ENCODE measurements around the gene BPHL. TPM values are rescaled to one million over a fixed set of nuclear protein-coding genes. Genes with fewer than 3 reads are reported as not detected.

The BPHL gene
- total and polyA plus RNA-seq, 10 of the 15 experiments (the other 5 are each of a cell fraction or from before 2014, with no cell fraction given): 8.0 to 17.8 (median 12.4) TPM

DNA sequence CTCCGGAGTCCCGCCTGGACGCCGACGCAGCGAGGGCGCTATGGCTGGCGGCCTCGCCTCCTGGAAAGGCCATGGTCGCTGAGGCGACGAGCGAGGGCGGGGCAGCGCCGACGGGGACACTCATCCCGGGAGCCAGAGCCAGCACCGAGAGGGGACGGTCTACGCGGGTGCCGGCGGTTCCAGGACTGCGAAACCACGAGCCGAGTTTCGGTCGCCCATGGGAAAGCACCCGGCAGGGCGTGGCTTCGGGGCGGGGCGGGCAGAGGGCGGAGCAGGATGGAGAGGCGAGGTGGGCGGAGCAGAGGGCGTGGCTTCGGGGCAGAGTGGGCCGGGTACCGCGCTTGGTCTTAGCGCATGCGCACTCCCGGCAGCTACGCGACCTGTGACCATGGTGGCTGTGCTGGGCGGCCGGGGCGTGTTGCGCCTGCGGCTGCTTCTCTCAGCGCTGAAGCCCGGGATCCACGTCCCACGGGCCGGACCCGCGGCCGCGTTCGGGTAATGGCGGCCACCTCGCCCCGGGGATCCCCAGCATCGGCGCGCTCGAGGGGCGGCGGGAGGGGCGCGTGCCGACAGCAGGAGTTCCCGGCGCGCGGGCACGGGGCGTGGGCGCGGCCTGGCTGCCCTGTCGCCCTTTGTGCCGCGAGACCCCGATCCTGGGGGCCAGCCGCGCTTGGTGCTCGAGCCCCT lies at the start of gene BPHL (continued):
- TF ChIP-seq, protein P1, sequence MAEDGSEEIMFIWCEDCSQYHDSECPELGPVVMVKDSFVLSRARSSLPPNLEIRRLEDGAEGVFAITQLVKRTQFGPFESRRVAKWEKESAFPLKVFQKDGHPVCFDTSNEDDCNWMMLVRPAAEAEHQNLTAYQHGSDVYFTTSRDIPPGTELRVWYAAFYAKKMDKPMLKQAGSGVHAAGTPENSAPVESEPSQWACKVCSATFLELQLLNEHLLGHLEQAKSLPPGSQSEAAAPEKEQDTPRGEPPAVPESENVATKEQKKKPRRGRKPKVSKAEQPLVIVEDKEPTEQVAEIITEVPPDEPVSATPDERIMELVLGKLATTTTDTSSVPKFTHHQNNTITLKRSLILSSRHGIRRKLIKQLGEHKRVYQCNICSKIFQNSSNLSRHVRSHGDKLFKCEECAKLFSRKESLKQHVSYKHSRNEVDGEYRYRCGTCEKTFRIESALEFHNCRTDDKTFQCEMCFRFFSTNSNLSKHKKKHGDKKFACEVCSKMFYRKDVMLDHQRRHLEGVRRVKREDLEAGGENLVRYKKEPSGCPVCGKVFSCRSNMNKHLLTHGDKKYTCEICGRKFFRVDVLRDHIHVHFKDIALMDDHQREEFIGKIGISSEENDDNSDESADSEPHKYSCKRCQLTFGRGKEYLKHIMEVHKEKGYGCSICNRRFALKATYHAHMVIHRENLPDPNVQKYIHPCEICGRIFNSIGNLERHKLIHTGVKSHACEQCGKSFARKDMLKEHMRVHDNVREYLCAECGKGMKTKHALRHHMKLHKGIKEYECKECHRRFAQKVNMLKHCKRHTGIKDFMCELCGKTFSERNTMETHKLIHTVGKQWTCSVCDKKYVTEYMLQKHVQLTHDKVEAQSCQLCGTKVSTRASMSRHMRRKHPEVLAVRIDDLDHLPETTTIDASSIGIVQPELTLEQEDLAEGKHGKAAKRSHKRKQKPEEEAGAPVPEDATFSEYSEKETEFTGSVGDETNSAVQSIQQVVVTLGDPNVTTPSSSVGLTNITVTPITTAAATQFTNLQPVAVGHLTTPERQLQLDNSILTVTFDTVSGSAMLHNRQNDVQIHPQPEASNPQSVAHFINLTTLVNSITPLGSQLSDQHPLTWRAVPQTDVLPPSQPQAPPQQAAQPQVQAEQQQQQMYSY (CRISPR knock-in tag; IDR thresholded peaks at IDR 0.05): no peak
- TF ChIP-seq, protein P2, sequence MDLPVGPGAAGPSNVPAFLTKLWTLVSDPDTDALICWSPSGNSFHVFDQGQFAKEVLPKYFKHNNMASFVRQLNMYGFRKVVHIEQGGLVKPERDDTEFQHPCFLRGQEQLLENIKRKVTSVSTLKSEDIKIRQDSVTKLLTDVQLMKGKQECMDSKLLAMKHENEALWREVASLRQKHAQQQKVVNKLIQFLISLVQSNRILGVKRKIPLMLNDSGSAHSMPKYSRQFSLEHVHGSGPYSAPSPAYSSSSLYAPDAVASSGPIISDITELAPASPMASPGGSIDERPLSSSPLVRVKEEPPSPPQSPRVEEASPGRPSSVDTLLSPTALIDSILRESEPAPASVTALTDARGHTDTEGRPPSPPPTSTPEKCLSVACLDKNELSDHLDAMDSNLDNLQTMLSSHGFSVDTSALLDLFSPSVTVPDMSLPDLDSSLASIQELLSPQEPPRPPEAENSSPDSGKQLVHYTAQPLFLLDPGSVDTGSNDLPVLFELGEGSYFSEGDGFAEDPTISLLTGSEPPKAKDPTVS (IDR thresholded peaks at IDR 0.05; ENCODE audit: low read depth, low read length): no peak
- TF ChIP-seq HCFC1 (IDR thresholded peaks at IDR 0.05; ENCODE audit: low read length) (no peak), SIN3A (IDR thresholded peaks at IDR 0.05; ENCODE audit: low read depth, low read length) (no peak)

DNA sequence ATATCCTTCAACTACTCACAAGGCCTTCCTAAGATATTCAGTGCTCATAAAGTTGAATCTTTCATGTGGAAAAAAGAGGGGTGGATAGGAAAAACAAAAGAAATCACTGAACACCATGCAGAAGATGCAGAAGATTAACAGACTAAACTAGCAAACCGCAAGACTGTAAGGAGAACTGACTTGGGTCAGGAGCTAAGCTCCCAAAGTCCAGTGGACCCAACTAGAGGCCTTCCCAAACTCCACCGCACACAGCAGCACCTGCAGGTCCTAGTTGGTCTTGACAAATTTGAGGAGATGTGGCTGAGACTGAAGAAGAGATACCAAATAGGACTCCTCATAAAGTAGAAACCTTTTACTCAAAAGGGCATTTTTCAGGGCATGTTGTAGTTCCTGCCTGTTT lies 46.9 kb upstream of the BPHL start:
- H3K27me3 ChIP-seq (replicated peaks in 1 of 2; ENCODE audit: control insufficient read depth in 2 of 2, insufficient read depth in 2 of 2, low read length in 1 of 2): no peaks in the 10 kb centered on the region
- H4K20me1 ChIP-seq (ENCODE audit: control insufficient read depth, insufficient read depth): no peaks in the 10 kb centered on the region
- ChIA-PET RAD21 (ENCODE audit: unreplicated experiment) (interaction anchor here (0.7 kb wide), 1 partner anchor 14 kb away, joined by 3 read pairs; no protein-coding TSS in a partner anchor), SMC1A (ENCODE audit: uncharacterized antibody, unreplicated experiment) (no interaction called here), CTCF (interaction anchor here (1.8 kb wide), 1 partner anchor 82 kb away, joined by 8 read pairs; no protein-coding TSS in a partner anchor), POLR2A (interaction anchor here (1.1 kb wide), 1 partner anchor 25 kb away, joined by 3 read pairs; no protein-coding TSS in a partner anchor)
- H3K4me3 ChIP-seq: no peak overlapping the region
- ATAC-seq (no peak), FAIRE-seq (no peak), DNase-seq (ENCODE audit: low read depth, low spot score) (no peak)
- 98% methylated on average over 2 of the region's 2 CpGs for WGBS (ENCODE audit: insufficient coverage, insufficient replicate concordance, low lambda C conversion rate, missing lambda C conversion rate)
- H3K27ac ChIP-seq (ENCODE audit: control insufficient read depth, insufficient read depth): no peak overlapping the region
- in situ Hi-C loops (cut with MboI) (no loop called here), intact Hi-C loops (cut with micrococcal nuclease; ENCODE audit: unreplicated experiment) (no loop called here)
- no TSS peak for BruUV-seq (replicated peaks)
- H3K79me2 ChIP-seq (ENCODE audit: control insufficient read depth, insufficient read depth, low read length): peaks cover 14% of the 10 kb centered on the region
- H3K4me2 ChIP-seq (ENCODE audit: control insufficient read depth, insufficient read depth): no peak overlapping the region
- H3K9me3 ChIP-seq (replicated peaks; ENCODE audit: control insufficient read depth, insufficient read depth, low read length): no peaks in the 10 kb centered on the region
- peaks cover 4% of the 10 kb centered on the region; the same call in 1 of the 2 replicates for H3K4me1 ChIP-seq (ENCODE audit: control insufficient read depth, insufficient read depth, low read length)
- no peak overlapping the region for H3K9ac ChIP-seq (ENCODE audit: control insufficient read depth, insufficient read depth, low read length)
- H2AFZ ChIP-seq (ENCODE audit: control insufficient read depth, low read depth, low read length): no peak overlapping the region
- H3K36me3 ChIP-seq (ENCODE audit: control insufficient read depth in 2 of 2, insufficient read depth in 2 of 2, low read length in 1 of 2): no peaks in the 10 kb centered on the region; a peak in 1 of 4 replicates
- TF ChIP-seq RB1 (IDR thresholded peaks at IDR 0.05; ENCODE audit: borderline replicate concordance) (no peak), ZBTB11 (CRISPR knock-in tag; IDR thresholded peaks at IDR 0.05) (no peak), ZZZ3 (IDR thresholded peaks at IDR 0.05; ENCODE audit: control insufficient read depth, insufficient read length, low read depth) (no peak), SREBF1 (IDR thresholded peaks at IDR 0.05; ENCODE audit: low read length) (no peak)
